ENCODE measurements around the gene D2HGDH. TPM values are rescaled to one million over a fixed set of nuclear protein-coding genes. Genes with fewer than 3 reads are reported as not detected.

The D2HGDH gene
- total and polyA plus RNA-seq, 9 of the 15 experiments (the other 6 are each of a cell fraction or from before 2014, with no cell fraction given): 0.39 to 30.8 (median 10.3) TPM

DNA sequence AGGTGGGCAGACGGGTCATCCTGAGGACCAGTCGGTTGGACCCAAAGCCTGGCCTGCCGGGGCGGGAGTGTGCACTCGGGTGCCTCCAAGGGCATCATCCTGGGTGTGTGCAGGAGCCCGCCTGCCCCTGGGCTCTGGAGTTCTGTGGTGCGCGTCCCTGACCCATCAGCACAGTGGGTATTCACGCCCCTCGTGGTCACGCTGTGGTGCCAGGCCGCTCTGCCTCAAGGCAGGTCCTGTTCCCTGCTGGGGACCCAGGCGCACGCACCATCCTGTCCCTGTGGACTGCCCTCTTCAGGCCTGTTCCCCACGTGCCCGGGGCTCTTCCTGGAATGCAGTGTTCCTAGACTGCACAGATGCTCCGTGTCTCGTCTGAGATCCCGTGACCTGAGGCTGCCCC lies 14.3 kb upstream of the D2HGDH start:
- Histone ChIP-seq H3K4me3 (no peak overlapping the region), H4K20me1 (replicated peaks; ENCODE audit: control insufficient read depth, insufficient read depth, low read length) (no peaks in the 10 kb centered on the region), H2AFZ (ENCODE audit: low read depth, low read length) (no peak overlapping the region), H3K9ac (ENCODE audit: insufficient read depth in 1 of 2, low read depth in 2 of 2, low read length in 2 of 2) (no peak overlapping the region), H3K27ac (ENCODE audit: extremely low read depth, low read depth, low read length) (no peak overlapping the region), H3K36me3 (ENCODE audit: control insufficient read depth, insufficient read depth, low read length) (peaks cover 68% of the 10 kb centered on the region; the same call in 2 of the 3 replicates), H3K4me2 (ENCODE audit: insufficient read depth, low read length) (no peak overlapping the region), H3K9me1 (ENCODE audit: control insufficient read depth, insufficient read depth, low read length) (no peaks in the 10 kb centered on the region), H3K79me2 (ENCODE audit: control insufficient read depth, insufficient read depth, low read length) (no peaks in the 10 kb centered on the region), H3K27me3 (ENCODE audit: control insufficient read depth in 2 of 2, insufficient read depth in 2 of 2, low read length in 2 of 2) (no peaks in the 10 kb centered on the region), H3K4me1 (replicated peaks in 1 of 2; ENCODE audit: control insufficient read depth in 2 of 2, insufficient read depth in 2 of 2, low read length in 2 of 2) (peaks cover 0 to 4% of the 10 kb centered on the region in 2 experiments; a peak in 1 of 5 replicates), H3K9me3 (replicated peaks; ENCODE audit: control insufficient read depth, insufficient read depth, low read depth, low read length) (no peaks in the 10 kb centered on the region)
- intact Hi-C loops (cut with micrococcal nuclease): no loop called here
- ChIA-PET CTCF (ENCODE audit: low intra/inter-chr PET ratio) (no interaction called here), POLR2A (no interaction called here)
- ATAC-seq (no peak), DNase-seq (ENCODE audit: extremely low read depth in 1 of 4, low spot score in 3 of 4) (peak in 1 of 4 experiments; percentile 2), FAIRE-seq (no peak)
- in situ Hi-C loops (cut with MboI): no loop called here
- TF ChIP-seq KLF13 (tag; IDR thresholded peaks at IDR 0.05; ENCODE audit: borderline replicate concordance, low read depth): no peak
- TF ChIP-seq POLR2G (IDR thresholded peaks at IDR 0.05; ENCODE audit: low read depth, low read length): peak; percentile 52; the same call in 1 of the 2 replicates
- WGBS (ENCODE audit: insufficient coverage, low coverage, missing lambda C conversion rate): 97% methylated on average over 12 of the region's 19 CpGs
- BruUV-seq (replicated peaks): no TSS peak

DNA sequence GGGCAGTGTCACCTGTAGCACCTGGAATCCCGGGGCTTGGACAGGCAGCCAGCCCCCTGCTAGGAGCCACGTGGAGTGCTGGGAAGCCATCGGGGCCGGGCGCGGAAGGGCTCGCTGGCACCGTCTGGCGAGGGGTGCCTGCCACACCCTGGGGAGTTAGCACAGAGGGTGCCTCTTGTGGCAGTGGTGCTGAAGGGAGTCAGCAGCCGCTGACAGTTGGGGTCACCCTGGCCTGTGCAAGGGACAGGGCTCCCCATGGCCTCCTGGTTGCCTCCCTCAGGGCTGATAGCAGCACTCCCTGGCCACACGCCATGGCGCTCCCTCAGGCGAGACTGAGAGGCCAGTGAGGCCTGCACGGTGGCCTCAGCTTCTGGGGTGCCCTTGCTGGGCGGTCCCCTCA lies 13.9 kb upstream of the D2HGDH start:
- ATAC-seq (no peak), DNase-seq (ENCODE audit: extremely low read depth in 1 of 4, low spot score in 3 of 4) (peak in 1 of 4 experiments; percentile 1), FAIRE-seq (no peak)
- intact Hi-C loops (cut with micrococcal nuclease): no loop called here
- Histone ChIP-seq H3K27ac (ENCODE audit: extremely low read depth, low read depth, low read length) (no peak overlapping the region), H3K36me3 (ENCODE audit: control insufficient read depth, insufficient read depth, low read length) (peaks cover 68% of the 10 kb centered on the region; the same call in 2 of the 3 replicates), H3K79me2 (ENCODE audit: control insufficient read depth, insufficient read depth, low read length) (no peaks in the 10 kb centered on the region), H3K9ac (ENCODE audit: insufficient read depth in 1 of 2, low read depth in 2 of 2, low read length in 2 of 2) (peak overlapping the region in 1 of 2 experiments; percentile 7; a peak in 1 of 4 replicates), H3K27me3 (ENCODE audit: control insufficient read depth in 2 of 2, insufficient read depth in 2 of 2, low read length in 2 of 2) (no peaks in the 10 kb centered on the region), H3K4me1 (replicated peaks in 1 of 2; ENCODE audit: control insufficient read depth in 2 of 2, insufficient read depth in 2 of 2, low read length in 2 of 2) (peaks cover 0 to 4% of the 10 kb centered on the region in 2 experiments; a peak in 1 of 5 replicates), H3K4me2 (ENCODE audit: insufficient read depth, low read length) (no peak overlapping the region), H2AFZ (ENCODE audit: low read depth, low read length) (no peak overlapping the region), H3K9me1 (ENCODE audit: control insufficient read depth, insufficient read depth, low read length) (no peaks in the 10 kb centered on the region), H4K20me1 (replicated peaks; ENCODE audit: control insufficient read depth, insufficient read depth, low read length) (no peaks in the 10 kb centered on the region), H3K4me3 (no peak overlapping the region), H3K9me3 (replicated peaks; ENCODE audit: control insufficient read depth, insufficient read depth, low read depth, low read length) (no peaks in the 10 kb centered on the region)
- ChIA-PET POLR2A (no interaction called here), CTCF (ENCODE audit: low intra/inter-chr PET ratio) (no interaction called here)
- in situ Hi-C loops (cut with MboI): no loop called here
- TF ChIP-seq, protein P1, sequence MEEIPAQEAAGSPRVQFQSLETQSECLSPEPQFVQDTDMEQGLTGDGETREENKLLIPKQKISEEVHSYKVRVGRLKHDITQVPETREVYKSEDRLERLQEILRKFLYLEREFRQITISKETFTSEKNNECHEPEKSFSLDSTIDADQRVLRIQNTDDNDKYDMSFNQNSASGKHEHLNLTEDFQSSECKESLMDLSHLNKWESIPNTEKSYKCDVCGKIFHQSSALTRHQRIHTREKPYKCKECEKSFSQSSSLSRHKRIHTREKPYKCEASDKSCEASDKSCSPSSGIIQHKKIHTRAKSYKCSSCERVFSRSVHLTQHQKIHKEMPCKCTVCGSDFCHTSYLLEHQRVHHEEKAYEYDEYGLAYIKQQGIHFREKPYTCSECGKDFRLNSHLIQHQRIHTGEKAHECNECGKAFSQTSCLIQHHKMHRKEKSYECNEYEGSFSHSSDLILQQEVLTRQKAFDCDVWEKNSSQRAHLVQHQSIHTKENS (CRISPR knock-in tag; IDR thresholded peaks at IDR 0.05): no peak
- TF ChIP-seq XRCC3 (IDR thresholded peaks at IDR 0.05): no peak
- TF ChIP-seq, protein P2, sequence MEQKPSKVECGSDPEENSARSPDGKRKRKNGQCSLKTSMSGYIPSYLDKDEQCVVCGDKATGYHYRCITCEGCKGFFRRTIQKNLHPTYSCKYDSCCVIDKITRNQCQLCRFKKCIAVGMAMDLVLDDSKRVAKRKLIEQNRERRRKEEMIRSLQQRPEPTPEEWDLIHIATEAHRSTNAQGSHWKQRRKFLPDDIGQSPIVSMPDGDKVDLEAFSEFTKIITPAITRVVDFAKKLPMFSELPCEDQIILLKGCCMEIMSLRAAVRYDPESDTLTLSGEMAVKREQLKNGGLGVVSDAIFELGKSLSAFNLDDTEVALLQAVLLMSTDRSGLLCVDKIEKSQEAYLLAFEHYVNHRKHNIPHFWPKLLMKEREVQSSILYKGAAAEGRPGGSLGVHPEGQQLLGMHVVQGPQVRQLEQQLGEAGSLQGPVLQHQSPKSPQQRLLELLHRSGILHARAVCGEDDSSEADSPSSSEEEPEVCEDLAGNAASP (IDR thresholded peaks at IDR 0.05): no peak
- TF ChIP-seq DPF2 (IDR thresholded peaks at IDR 0.05): no peak
- no peak for TF ChIP-seq POLR3G (IDR thresholded peaks at IDR 0.05; ENCODE audit: extremely low read depth, insufficient read length, insufficient replicate concordance)
- TF ChIP-seq ZSCAN32 (CRISPR knock-in tag; IDR thresholded peaks at IDR 0.05): no peak
- no peak for TF ChIP-seq ZNF316 (IDR thresholded peaks at IDR 0.05)
- no peak for TF ChIP-seq ZNF282 (CRISPR knock-in tag; IDR thresholded peaks at IDR 0.05)
- TF ChIP-seq, protein P3, sequence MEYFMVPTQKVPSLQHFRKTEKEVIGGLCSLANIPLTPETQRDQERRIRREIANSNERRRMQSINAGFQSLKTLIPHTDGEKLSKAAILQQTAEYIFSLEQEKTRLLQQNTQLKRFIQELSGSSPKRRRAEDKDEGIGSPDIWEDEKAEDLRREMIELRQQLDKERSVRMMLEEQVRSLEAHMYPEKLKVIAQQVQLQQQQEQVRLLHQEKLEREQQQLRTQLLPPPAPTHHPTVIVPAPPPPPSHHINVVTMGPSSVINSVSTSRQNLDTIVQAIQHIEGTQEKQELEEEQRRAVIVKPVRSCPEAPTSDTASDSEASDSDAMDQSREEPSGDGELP (CRISPR knock-in tag; IDR thresholded peaks at IDR 0.05; ENCODE audit: borderline replicate concordance): no peak
- TF ChIP-seq HNRNPK (IDR thresholded peaks at IDR 0.05; ENCODE audit: low read depth, low read length, poor library complexity, severe bottlenecking): no peak
- WGBS (ENCODE audit: insufficient coverage, low coverage, missing lambda C conversion rate): 90% methylated on average over 6 of the region's 15 CpGs
- no TSS peak for BruUV-seq (replicated peaks)
